ENCODE measurements around the gene ASCL4. TPM values are rescaled to one million over a fixed set of nuclear protein-coding genes. Genes with fewer than 3 reads are reported as not detected.

ASCL4 gene
- total RNA-seq, 4 donors from 2014 or later: 0.21 to 0.42 TPM; not detected in 2

- under 1% methylated on average over 27 of the region's 30 CpGs for WGBS
- TF ChIP-seq POLR2AphosphoS5 (IDR thresholded peaks at IDR 0.05): no peak
- no peak for TF ChIP-seq CTCF (IDR thresholded peaks at IDR 0.05)
- TF ChIP-seq EP300 (IDR thresholded peaks at IDR 0.05): no peak
- TF ChIP-seq POLR2A (IDR thresholded peaks at IDR 0.05): no peak
- Histone ChIP-seq H3K36me3 (peaks cover 22% of the 10 kb centered on the region), H3K4me1 (peaks cover 27% of the 10 kb centered on the region), H3K4me3 (peak overlapping the region; percentile 92), H3K9me3 (no peaks in the 10 kb centered on the region), H3K27me3 (no peaks in the 10 kb centered on the region), H3K27ac (peak overlapping the region; percentile 83)
- DNase-seq (ENCODE audit: low spot score in 2 of 2): peak in 1 of 2 donors; percentile 79
Measured at GRCh38 chr12:107760207-107760808, 14.2 kb upstream of the ASCL4 start.

- Histone ChIP-seq H3K9me3 (no peaks in the 10 kb centered on the region), H3K4me3 (peak within 1 kb of the TSS; percentile 92), H3K27me3 (no peaks in the 10 kb centered on the region), H3K4me1 (peaks cover 27% of the 10 kb centered on the region), H3K36me3 (peaks cover 15% of the 10 kb centered on the region), H3K27ac (peak within 1 kb of the TSS; percentile 83)
- 0% methylated on average over 11 of the region's 83 CpGs for WGBS
- DNase-seq (ENCODE audit: low spot score in 2 of 2): peak; percentile 93 to 95
- TF ChIP-seq CTCF (IDR thresholded peaks at IDR 0.05) (peak; percentile 7 to 50), POLR2AphosphoS5 (IDR thresholded peaks at IDR 0.05) (peak in 2 of 3 donors; percentile 42 to 92), EP300 (IDR thresholded peaks at IDR 0.05) (no peak), POLR2A (IDR thresholded peaks at IDR 0.05) (peak; percentile 86 to 91)
Measured at GRCh38 chr12:107760809-107761501, 13.5 kb upstream of the ASCL4 start, which contains the start of gene PRDM4. TSS of gene PRDM4 (minus strand) at chr12:107761137. CDS start at chr12:107760515, 622 bp downstream.

- DNase-seq (ENCODE audit: low spot score in 2 of 2): no peak
- H3K27ac ChIP-seq: peak overlapping the region; percentile 50
Measured at GRCh38 chr12:107761502-107761904, 13.0 kb upstream of the ASCL4 start.

GRCh38 chr12:107762874-107763273, 11.6 kb upstream of the ASCL4 start:
- H3K27me3 ChIP-seq: no peaks in the 10 kb centered on the region
- no peaks in the 10 kb centered on the region for H3K36me3 ChIP-seq
- no peak for DNase-seq (ENCODE audit: low spot score in 2 of 2)
- WGBS: 93% methylated on average over 1 of the region's 1 CpG
- H3K4me1 ChIP-seq: peaks cover 24% of the 10 kb centered on the region
- H3K27ac ChIP-seq: no peak overlapping the region
- TF ChIP-seq CTCF (IDR thresholded peaks at IDR 0.05) (no peak), POLR2AphosphoS5 (IDR thresholded peaks at IDR 0.05) (no peak), POLR2A (IDR thresholded peaks at IDR 0.05) (no peak), EP300 (IDR thresholded peaks at IDR 0.05) (no peak)
- H3K4me3 ChIP-seq: no peak overlapping the region
- H3K9me3 ChIP-seq: no peaks in the 10 kb centered on the region

More at GRCh38 chr12:107761502-107761904, 13.0 kb upstream of the ASCL4 start:
- WGBS: 3% methylated on average over 12 of the region's 12 CpGs
- Histone ChIP-seq H3K9me3 (no peaks in the 10 kb centered on the region), H3K36me3 (peaks cover 10% of the 10 kb centered on the region), H3K4me3 (peak overlapping the region; percentile 92), H3K27me3 (no peaks in the 10 kb centered on the region), H3K4me1 (peaks cover 27% of the 10 kb centered on the region)
- TF ChIP-seq POLR2A (IDR thresholded peaks at IDR 0.05) (no peak), CTCF (IDR thresholded peaks at IDR 0.05) (no peak), POLR2AphosphoS5 (IDR thresholded peaks at IDR 0.05) (no peak), EP300 (IDR thresholded peaks at IDR 0.05) (no peak)

GRCh38 chr12:107764626-107765025, 9.9 kb upstream of the ASCL4 start:
- H3K36me3 ChIP-seq: no peaks in the 10 kb centered on the region
- DNase-seq (ENCODE audit: low spot score in 2 of 2): no peak
- H3K27ac ChIP-seq: no peak overlapping the region
- TF ChIP-seq POLR2AphosphoS5 (IDR thresholded peaks at IDR 0.05): no peak
- no peak for TF ChIP-seq POLR2A (IDR thresholded peaks at IDR 0.05)
- TF ChIP-seq CTCF (IDR thresholded peaks at IDR 0.05): no peak
- TF ChIP-seq EP300 (IDR thresholded peaks at IDR 0.05): no peak
- peaks cover 6% of the 10 kb centered on the region for H3K4me1 ChIP-seq
- H3K9me3 ChIP-seq: no peaks in the 10 kb centered on the region
- 68% methylated on average over 4 of the region's 4 CpGs for WGBS
- H3K27me3 ChIP-seq: no peaks in the 10 kb centered on the region
- H3K4me3 ChIP-seq: no peak overlapping the region
